ENCODE results near the gene ABCA7.

Gene ABCA7

GRCh38 chr19:1002600-1002999, 37.3 kb upstream of the ABCA7 start:
- DNase-seq (ENCODE audit: low spot score): no peak

- DNase-seq (ENCODE audit: low spot score): no peak
Measured at GRCh38 chr19:1003283-1003682, 36.6 kb upstream of the ABCA7 start.

DNA sequence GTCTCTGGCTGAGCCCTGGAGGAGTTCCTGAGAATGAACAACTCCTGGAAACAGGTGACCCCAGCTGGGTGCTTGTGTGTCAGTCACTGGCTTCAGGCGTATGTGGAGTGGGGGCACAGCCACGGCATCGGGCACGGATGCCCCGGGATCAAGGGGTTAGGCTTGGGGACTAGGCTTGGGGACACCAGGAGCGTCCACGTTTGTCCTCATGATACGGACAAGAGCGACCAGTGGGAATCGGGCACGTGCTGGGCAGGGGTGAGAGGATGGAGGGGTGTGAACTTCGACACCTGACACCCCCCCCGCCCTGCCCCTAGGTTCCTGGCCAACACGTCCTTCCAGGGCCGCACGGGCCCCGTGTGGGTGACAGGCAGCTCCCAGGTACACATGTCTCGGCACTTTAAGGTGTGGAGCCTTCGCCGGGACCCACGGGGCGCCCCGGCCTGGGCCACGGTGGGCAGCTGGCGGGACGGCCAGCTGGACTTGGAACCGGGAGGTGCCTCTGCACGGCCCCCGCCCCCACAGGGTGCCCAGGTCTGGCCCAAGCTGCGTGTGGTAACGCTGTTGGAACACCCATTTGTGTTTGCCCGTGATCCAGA, 35.6 kb upstream of the ABCA7 start:
- no peak for DNase-seq (ENCODE audit: low spot score)

- no peak for DNase-seq (ENCODE audit: low spot score)
Measured at GRCh38 chr19:1004803-1005664, 34.9 kb upstream of the ABCA7 start.

GRCh38 chr19:1006711-1007398, 33.1 kb upstream of the ABCA7 start:
- no peak for DNase-seq (ENCODE audit: low spot score)

- no peak for DNase-seq (ENCODE audit: low spot score)
Measured at GRCh38 chr19:1007399-1008251, 32.3 kb upstream of the ABCA7 start.

DNA sequence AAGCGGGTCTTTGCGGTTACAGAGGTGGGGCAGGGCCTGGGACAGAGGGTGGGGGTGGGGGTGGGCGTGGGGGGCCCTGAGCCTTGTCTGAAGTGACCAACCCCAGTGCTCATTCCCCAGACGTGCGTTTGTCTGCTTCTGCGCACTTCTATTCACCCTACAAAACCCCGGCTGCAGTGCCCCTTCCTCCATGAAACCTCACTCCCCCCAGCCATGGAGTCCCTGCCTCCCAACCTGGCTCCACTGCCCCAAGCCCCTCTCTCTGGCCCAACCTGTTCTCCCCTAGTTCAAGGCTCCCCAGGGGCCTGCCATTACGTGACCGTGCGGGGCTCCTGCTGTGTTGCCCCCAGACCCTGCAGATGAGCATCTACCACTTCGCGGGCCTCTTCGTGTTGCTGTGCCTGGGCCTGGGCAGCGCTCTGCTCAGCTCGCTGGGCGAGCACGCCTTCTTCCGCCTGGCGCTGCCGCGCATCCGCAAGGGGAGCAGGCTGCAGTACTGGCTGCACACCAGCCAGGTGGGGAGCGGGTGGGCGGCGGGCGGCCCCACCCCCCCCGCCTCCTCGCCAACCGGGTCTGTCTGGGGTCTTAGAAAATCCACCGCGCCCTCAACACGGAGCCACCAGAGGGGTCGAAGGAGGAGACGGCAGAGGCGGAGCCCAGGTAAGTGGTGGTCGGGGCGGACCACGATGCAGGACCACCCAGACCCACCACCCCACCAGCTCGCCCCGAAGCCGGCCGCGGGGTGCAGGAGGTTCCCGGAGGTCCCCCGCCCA, 31.5 kb upstream of the ABCA7 start:
- DNase-seq (ENCODE audit: low spot score): no peak

GRCh38 chr19:1009041-1009980, 30.6 kb upstream of the ABCA7 start:
- no peak for DNase-seq (ENCODE audit: low spot score)

DNA sequence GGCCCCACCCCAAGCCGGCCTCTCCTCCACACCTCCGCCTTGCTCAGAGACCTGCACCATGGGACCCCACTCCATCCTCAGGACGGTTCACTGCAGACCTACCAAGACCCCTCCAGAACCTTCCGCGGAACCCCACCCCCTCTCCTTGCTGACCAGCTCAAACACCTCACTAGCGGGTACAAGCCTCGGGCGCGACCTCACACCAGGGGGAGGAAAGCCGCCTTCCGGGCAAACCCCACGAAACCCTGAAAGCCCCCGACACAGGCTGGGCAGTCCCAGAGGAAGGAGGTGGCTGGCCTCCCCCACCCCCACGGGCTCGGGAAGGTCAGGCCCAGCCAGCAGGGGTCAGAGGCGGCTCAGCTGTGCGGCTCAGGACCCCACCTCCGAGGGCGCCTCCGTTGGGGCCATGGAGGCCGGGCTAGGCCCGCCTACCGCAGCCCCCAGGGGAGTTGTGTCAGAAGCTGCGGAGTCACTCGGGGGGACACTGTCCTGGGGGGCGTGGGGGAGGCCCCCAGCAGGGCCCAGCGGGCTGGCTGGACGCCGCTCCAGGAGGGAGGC, 29.8 kb upstream of the ABCA7 start:
- no peak for DNase-seq (ENCODE audit: low spot score)

- DNase-seq (ENCODE audit: low spot score): no peak
Measured at GRCh38 chr19:1010586-1011510, 29.1 kb upstream of the ABCA7 start.

DNA sequence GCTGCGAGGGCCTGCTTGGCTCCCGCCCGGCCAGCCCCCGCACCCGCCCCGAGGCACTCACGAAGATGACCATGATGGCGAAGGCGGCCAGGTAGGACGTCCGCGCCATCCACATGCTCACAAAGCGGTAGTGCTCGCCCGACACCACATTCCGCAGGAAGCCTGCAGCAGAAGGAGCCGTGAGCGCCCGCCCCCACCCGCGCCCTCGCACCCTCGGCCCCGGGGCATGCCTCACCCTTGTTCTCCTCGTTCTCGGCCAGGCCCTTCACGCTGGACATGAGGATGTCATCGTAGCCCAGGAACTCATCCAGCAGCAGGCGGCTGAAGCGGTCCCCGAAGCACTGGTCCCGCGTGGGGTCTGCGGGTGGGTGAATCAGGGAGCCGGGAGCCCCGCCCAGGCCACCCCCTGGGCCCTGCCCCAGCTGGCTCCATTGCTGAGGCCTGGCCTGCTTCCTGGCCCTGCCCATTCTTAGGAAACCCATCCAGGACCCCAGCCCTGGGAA, 28.0 kb upstream of the ABCA7 start:
- DNase-seq (ENCODE audit: low spot score): no peak

- DNase-seq (ENCODE audit: low spot score): no peak
Measured at GRCh38 chr19:1012334-1012733, 27.6 kb upstream of the ABCA7 start.

- no peak for DNase-seq (ENCODE audit: low spot score)
Measured at GRCh38 chr19:1013218-1013617, 26.7 kb upstream of the ABCA7 start.

GRCh38 chr19:1014161-1015060, 25.5 kb upstream of the ABCA7 start:
- no peak for DNase-seq (ENCODE audit: low spot score)

DNA sequence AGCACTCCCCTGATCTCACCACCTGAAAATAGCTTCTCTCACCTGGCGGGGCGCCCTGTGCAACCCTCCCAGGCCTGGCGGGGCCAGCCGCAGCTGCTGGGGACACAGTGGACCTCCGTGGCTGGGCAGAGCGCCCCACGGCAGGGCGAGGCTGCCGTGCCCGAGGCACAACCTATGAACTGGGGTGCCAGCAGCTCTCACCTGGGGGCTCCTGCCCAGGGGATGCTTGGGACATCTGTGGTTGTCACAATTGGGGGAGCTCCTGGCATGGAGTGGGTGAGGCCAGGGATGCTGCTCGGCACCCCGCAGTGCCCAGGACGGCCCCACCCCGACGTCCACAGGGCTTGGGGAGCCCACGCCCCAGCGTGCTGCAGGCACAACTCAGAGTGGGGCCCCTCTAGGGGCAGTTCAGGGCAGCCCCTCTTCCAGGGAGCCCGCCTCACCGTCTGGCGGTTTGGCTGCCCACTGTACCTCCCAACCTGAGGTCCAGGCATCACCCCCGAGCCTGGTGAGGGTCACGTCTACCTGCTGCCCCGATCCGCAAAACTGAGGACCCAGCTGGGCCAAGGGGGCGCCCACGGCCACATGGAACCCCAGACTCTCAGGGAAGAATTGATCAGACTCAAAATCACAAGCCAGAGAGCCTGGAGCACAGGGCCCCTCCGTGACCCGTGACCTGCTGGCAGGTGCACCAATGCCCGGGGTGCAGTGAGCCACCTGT, 24.7 kb upstream of the ABCA7 start:
- no peak for DNase-seq (ENCODE audit: low spot score)

DNA sequence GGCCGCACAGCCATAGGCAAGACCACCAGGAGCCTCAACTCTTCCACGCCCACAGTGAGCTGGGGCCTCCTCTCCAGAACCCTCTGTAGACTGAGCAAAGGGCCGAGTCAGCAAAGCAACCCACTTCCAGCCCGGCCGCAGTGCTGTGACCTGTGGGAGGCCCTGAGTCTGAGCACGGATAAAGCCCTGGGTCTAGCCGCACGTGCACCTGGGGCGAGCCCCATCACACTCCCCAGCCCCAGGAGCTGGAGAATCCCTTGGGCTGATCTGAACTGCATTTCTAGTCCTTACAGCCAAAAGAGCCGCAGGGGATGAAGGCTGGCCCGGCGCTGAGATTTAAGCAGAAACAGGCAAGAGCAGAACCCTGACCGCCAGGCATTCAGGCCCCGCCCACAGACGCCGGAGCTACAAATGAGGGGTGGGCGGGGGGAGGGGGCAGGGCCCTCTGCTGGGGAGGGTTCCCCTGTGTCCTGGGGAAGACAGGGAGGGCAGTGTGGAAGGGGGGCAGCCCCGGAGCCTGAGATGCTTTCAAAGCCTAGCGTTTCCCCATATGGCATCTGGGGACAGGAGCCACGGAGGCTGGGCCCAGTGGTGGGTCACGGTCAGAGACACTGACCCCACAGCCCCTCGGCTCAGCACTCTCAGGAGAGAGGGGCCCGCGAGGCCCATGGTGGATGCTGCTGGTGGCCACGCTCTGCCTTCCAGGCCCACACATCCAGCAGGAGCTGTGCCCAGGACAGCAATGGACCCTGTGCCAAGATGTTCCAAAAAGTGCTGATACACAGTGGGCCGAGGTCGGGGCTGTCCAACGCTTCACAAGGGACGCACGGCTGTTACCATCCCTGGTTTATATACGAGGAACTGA, 23.9 kb upstream of the ABCA7 start:
- no peak for DNase-seq (ENCODE audit: low spot score)
